IPS-20b (cell line): ENCODE data around the gene RRBP1.

Experiments
- H3K27ac ChIP-seq: one replicate; pipeline ENCODE4 v1.5.1; 2013; ENCODE audit warnings: low read length
- H3K27me3 ChIP-seq: 2 replicates; pipeline ENCODE4 v1.6.1; 2013; ENCODE audit warnings: mild to moderate bottlenecking, low read length, inconsistent platforms; ENCODE audit not compliant: insufficient read depth
- H3K36me3 ChIP-seq: 2 replicates; pipeline ENCODE4 v1.6.1; 2013; ENCODE audit warnings: low read depth, mild to moderate bottlenecking, inconsistent platforms, low read length, moderate library complexity; ENCODE audit not compliant: insufficient read depth
- H3K4me1 ChIP-seq: 2 replicates; pipeline ENCODE4 v1.6.1; 2013; ENCODE audit warnings: mild to moderate bottlenecking, control low read depth, inconsistent platforms, low read length, moderate library complexity; ENCODE audit not compliant: insufficient read depth
- H3K4me3 ChIP-seq: 2 replicates; pipeline ENCODE4 v1.5.1; 2013; ENCODE audit warnings: mild to moderate bottlenecking, low read length, inconsistent platforms
- H3K9ac ChIP-seq: 2 replicates; pipeline ENCODE4 v1.6.1; 2013; ENCODE audit warnings: low read depth, mild to moderate bottlenecking, inconsistent platforms, low read length, moderate library complexity
- H3K9me3 ChIP-seq: 2 replicates; pipeline ENCODE4 v1.6.1; 2013; ENCODE audit warnings: mild to moderate bottlenecking, low read depth, low read length, inconsistent platforms; ENCODE audit not compliant: insufficient read depth

RRBP1 gene

DNA sequence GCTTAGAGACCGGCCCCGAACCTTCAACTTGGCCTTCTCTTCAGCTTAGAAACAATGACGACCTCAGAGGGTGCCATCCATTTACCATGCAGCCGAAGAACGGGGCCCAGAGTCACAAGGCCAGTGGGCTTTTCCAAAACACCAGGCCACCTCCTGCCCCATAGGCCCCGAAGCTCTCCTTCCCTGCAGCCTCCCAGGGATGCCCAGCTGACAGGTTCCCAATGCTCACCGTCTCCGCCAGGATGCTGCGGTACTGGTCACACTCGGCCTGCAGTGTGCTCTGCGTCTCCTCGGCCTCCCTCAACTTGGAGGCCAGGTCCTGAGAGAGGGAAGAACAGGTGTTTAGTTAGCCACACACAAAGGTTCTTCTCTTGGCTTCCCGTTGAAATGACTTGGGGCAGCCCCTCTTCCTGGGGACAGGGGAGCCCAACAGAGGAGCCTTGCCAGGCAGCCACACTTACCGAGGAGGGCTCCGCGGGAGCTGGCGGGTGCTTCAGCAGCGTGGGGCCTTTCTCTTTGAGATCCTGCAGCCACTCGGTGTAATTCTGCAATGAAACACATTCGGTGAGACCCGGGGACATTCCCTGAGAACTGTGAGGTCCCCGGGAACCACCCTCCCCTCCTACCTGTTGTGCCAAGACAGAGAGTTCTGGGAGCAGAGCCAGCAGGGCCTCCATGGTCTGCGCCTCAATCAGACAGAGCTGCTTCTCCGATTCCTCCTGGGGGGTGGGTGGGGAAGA, 60.6 kb downstream of the RRBP1 start:
- H3K36me3 ChIP-seq, result peaks cover 93% of the 10 kb centered on the region

DNA sequence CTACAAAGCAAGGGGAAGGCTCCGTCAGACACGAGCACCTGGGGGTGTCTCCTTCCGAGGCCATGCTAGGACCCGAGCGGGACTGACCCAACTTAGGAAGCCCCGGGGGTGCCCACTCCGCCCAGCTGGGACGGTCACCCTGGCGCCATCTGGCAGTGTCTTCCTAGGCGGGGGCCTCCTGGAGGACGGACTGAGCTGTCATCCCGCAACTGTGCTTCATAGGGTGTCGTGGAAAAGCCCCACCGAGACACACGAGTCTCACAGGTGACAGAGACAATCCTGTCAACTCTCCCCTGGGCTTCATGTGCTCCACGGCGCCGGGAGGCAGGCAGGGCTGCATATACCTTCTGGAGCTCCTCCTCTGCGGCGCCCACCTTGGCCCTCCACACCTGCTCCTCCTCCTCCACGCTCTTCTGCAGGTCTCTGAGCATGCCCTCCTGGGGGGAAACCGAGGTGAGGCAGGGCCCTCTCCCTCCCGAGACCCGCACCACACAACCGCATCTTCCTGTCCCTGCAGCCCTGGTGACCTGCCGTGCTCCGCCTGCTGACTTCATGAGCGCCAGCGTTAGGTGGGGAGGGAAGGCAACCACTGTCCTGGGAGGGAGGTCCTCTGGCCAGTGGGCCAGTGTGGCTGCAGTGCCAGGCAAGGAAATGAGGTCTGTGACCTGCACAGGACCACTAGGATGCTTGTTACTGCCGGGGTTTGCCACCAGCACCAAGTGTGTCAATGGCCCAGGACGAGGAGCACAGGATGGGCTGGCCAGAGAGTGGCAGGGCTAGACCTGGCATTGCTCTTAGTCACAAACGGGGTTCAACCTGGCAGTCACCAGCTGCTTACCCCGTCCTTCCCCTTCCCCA, 61.4 kb downstream of the RRBP1 start:
- H3K36me3 ChIP-seq, result peaks cover 93% of the 10 kb centered on the region
- no peak overlapping the region for H3K4me3 ChIP-seq
- no peak overlapping the region for H3K9ac ChIP-seq
- H3K4me1 ChIP-seq, result no peaks in the 10 kb centered on the region
- H3K9me3 ChIP-seq, result no peaks in the 10 kb centered on the region
- no peak overlapping the region for H3K27ac ChIP-seq
- no peaks in the 10 kb centered on the region for H3K27me3 ChIP-seq

More for the DNA sequence above, 60.6 kb downstream of the RRBP1 start:
- Histone ChIP-seq H3K4me3 (no peak overlapping the region), H3K9ac (no peak overlapping the region), H3K4me1 (no peaks in the 10 kb centered on the region), H3K27me3 (no peaks in the 10 kb centered on the region), H3K27ac (no peak overlapping the region), H3K9me3 (no peaks in the 10 kb centered on the region)

DNA sequence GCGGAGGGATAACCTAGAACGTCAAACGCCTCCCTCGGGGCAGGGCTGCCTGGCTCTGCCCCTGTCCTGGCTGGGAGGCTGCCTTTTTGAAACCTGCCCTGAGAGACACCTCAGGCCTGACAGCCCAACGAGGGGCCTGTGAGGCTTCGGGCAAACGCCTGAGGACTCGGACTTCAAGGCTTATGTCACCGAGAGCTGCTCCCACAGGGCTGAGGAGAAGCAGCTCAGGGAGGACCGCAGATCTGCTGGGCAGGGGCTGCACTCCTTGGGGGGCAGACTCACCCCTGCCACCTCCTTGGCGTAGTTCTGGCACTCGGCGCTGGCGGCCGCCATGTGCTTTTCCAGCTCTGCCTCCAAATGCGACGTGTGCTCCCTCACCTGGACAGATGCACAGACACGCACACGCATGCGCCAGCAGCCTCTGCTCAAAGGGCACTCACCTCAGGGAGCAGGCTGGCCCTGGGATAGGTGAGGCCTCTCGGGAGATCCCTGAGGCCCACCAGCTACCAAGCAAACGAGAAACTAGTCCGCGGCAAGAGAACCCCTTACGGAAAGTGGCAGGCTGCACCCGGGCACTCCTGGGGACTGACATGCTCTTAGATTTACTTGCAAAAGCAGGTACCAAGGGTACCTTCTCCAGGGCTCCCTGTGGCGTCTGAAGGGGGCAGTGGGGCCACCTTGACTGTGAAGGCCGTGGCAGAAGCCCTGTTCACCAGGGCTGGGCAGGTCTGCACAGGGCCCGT, 62.5 kb downstream of the RRBP1 start:
- Histone ChIP-seq H3K36me3 (peaks cover 91% of the 10 kb centered on the region), H3K27ac (no peak overlapping the region), H3K4me1 (no peaks in the 10 kb centered on the region), H3K9ac (no peak overlapping the region), H3K27me3 (no peaks in the 10 kb centered on the region), H3K4me3 (no peak overlapping the region), H3K9me3 (no peaks in the 10 kb centered on the region)

DNA sequence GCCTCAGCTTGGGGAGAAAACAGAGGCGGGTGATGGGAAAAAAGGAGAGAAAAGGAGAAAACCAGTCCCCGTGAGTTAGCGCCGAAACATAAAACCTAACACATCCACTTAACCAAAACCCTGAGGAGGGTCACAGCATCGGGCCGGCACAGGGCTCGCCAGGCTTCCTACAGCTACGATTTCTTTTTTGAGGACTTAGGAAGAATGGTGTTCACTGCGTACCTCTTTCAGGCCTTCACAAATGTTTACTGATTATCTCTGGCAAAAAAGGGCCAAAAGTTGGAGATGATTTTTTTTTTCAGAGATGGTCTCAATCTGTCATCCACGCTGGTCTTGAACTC, 63.4 kb downstream of the RRBP1 start:
- H3K9me3 ChIP-seq, result no peaks in the 10 kb centered on the region
- H3K36me3 ChIP-seq, result peaks cover 87% of the 10 kb centered on the region
- H3K9ac ChIP-seq, result no peak overlapping the region
- no peaks in the 10 kb centered on the region for H3K27me3 ChIP-seq
- H3K4me3 ChIP-seq, result no peak overlapping the region
- H3K4me1 ChIP-seq, result no peaks in the 10 kb centered on the region
- no peak overlapping the region for H3K27ac ChIP-seq

DNA sequence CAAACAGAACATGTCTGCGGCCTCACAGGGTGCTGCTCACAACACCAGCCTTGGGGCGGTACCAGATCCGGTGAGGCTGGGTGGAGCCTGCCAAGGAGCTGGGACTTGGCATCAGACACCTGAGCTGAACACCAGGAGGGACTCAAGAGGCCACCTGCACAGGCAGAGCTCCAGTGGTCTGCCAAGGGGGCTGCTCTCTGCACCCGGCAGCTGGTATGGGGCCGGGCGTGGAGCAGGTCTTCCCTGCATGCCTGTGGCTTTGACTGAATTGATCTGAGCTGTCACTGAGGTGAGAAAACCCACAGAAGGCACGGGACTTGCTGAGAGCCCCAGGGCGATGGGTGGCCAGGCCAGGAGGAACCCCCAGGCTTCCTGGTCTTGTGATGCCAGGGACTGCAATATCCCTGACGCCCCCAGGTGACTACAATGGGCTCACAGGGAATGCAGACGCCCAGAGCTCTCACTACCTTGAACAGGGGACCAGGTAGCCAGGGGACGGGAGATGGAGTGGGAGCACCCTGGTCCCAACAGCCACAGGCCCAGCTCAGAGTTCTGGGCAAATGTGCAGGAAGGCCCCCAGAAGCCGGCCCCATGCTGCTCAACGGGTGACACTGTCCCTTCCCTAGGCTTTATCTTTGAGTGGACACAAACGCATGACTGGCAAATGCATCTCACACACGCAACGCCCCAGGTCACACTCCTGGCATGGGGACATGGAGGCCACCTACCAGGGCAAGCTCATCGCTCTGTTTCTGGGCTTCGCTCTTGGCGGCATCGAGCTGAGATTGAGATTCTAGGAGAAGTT, 64.0 kb downstream of the RRBP1 start:
- peaks cover 82% of the 10 kb centered on the region for H3K36me3 ChIP-seq
- no peak overlapping the region for H3K27ac ChIP-seq
- no peaks in the 10 kb centered on the region for H3K9me3 ChIP-seq
- no peak overlapping the region for H3K4me3 ChIP-seq
- H3K27me3 ChIP-seq, result no peaks in the 10 kb centered on the region
- no peak overlapping the region for H3K9ac ChIP-seq
- H3K4me1 ChIP-seq, result no peaks in the 10 kb centered on the region

DNA sequence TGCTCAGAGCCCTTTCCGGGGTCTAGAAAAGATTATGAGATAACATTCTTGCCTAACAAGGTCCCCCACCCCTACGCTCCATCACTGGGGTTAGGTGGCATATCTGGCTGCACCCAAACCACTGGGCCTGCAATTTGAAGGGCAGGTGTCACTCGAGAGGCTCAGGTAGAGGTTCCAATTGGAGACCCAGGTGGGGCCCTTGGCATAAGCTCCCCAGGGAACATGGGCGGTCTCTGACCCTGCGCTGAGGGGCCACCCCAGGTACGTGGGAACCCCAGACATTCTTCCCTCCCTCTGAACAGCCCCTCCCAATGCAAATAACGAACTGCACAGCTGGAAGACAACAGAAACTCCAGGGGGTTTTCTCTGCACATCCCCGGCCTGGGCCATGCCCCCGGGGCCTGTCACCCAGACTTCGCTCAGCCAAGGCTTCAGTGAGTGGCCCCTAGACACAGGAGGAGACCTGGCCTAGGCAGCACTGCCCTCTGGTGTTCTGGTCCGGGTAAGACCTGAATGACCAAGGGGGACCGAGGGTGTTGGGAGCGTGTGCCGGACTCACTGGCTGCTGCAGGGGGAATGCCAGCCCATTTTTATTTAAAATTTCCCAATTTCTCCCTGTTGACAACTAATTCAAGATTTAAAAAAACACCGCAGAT, 64.7 kb downstream of the RRBP1 start:
- no peak overlapping the region for H3K9ac ChIP-seq
- H3K4me1 ChIP-seq, result no peaks in the 10 kb centered on the region
- peaks cover 76% of the 10 kb centered on the region for H3K36me3 ChIP-seq
- no peak overlapping the region for H3K4me3 ChIP-seq
- H3K9me3 ChIP-seq, result no peaks in the 10 kb centered on the region
- no peak overlapping the region for H3K27ac ChIP-seq
- H3K27me3 ChIP-seq, result no peaks in the 10 kb centered on the region

DNA sequence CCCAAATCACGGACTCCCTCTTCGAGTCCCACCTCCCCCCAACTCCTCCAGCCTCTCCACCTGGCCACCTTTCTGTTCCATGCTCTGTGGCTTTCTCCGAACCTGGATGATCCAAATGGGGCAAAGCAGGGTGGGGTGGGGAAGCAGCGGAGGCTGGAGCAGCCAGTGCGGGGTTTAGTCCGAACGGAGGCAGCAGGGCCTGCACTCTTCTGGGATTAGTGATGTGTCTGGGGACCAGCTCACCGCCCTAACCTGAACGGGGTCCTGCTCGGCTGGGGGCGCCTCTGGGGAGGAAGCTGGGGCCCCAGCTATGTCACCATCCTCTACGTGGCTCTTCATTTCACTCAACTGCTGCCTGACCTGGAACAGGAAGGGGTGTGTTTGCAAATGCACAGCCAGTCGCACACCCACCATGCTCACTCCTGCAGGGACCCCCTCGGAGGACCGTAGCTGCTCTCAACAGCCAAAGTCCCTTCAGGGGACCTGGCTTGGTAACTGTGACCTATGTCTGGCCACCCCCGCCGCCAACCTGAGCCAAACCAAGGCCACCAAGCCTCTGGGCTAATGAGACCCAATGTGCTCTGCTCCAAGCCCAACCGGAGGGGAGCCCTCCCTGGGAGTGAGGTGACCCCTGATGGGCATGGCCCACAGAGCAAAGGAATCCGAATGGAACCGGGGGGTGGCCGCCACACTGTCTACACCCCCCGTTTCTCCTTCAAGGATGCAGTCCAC, 65.4 kb downstream of the RRBP1 start:
- H3K27ac ChIP-seq, result no peak overlapping the region
- H3K9ac ChIP-seq, result no peak overlapping the region
- H3K4me1 ChIP-seq, result no peaks in the 10 kb centered on the region
- no peaks in the 10 kb centered on the region for H3K9me3 ChIP-seq
- H3K4me3 ChIP-seq, result no peak overlapping the region
- no peaks in the 10 kb centered on the region for H3K27me3 ChIP-seq
- H3K36me3 ChIP-seq, result peaks cover 69% of the 10 kb centered on the region

DNA sequence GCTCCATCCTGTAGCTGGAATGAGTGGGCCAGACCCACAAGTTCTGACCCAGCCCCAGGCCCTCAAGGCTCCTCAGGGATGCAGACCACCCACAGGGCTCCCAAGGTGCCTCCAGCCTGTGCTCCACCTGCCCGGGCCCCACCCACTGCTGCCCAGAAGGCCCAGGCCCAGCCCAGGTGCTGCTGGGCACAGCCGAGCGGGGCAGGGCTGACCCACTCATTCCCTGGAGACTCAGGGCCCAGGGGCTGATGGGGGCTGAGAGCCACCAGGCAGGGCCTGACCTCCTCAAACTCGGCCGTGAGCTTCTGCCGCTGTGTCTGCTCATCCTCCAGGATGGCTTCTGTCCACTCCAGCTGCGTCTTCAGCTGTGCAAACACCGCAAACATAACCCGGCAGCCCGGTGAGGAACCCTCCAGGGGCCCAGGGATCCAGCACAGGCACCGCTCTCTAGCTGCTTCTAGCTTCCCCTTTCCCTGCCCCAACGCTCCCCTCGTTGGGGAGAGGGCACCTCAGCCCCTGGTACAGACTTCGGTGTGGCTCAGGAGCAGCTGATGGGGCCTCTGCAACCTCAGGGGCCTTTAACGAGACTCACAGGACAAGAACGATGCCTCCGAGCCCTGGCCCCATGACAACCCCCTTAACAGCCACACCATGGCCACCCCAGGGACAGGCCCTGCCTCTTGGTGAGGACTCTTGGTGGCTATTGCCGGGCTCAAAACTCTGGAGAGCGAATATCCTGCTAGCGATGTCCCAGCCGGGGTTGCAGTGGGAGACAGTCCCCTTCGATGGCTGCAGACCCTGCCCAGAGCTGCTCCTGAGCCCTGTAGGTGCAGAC, 66.2 kb downstream of the RRBP1 start:
- Histone ChIP-seq H3K9ac (no peak overlapping the region), H3K4me1 (no peaks in the 10 kb centered on the region), H3K4me3 (no peak overlapping the region), H3K36me3 (peaks cover 61% of the 10 kb centered on the region), H3K27ac (no peak overlapping the region), H3K27me3 (no peaks in the 10 kb centered on the region), H3K9me3 (no peaks in the 10 kb centered on the region)

DNA sequence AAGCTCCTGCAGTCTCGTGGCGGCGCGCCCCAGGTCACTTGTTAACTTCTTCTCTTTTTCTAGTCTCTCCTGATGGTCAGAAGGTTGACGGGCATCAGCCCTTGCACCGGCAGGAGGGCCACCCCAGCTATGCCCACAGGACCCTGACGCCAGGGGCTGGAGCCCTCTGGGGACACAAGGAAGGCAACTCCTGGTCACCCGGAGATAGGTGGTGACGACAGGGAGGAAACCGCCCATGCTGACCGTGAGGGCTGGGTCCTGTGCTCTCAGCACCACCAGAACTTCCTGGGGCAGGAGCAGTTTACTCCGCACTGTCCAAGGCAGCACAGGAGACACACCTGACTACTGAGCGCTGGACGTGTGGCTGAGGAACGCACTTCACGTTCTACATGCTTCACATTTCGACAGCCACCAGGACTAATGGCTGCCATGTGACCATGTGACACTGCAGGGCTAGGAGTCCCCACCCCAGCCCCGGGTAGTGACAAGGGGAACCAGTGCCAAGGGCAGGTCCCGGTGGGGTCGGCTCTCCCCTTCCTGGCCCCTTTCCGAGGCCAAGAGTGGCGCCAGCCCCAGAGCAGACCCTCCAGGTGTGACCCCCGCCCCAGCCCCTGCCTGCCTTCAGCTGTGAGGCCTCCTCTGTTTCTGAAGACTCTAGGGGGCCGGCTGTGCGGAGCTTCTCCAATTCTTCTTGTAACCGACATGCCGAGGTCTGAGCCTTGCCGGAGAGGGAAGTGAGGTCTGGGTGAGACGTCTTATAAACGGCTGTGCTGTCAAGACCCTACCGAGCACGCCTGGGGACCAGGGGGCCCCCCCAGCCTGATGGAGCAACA, 67.0 kb downstream of the RRBP1 start:
- Histone ChIP-seq H3K9ac (no peak overlapping the region), H3K27ac (no peak overlapping the region), H3K27me3 (no peaks in the 10 kb centered on the region), H3K36me3 (peaks cover 53% of the 10 kb centered on the region), H3K4me1 (no peaks in the 10 kb centered on the region), H3K4me3 (no peak overlapping the region), H3K9me3 (no peaks in the 10 kb centered on the region)
